HEK293T (cell line): ENCODE measurements around the gene ADAM22.

Source experiments
- BHLHE40 ChIP-seq: fragments of 450-650 bp; IDR thresholded peaks from 2 replicates; pipeline ENCODE4 v1.6.1; 2016; ENCODE audit warnings: mild to moderate bottlenecking, moderate library complexity, borderline replicate concordance
- LEF1 ChIP-seq: fragments of 450-650 bp; IDR thresholded peaks from 2 replicates; pipeline ENCODE4 v1.6.1; 2017; ENCODE audit warnings: mild to moderate bottlenecking, borderline replicate concordance
- SP1 ChIP-seq: fragments of 450-650 bp; IDR thresholded peaks from 2 replicates; pipeline ENCODE4 v1.6.1; 2017
- TF ChIP-seq, protein P1 (sequence below): fragments of 450-650 bp; IDR thresholded peaks from 2 replicates; pipeline ENCODE4 v1.6.1; 2016

DNA sequence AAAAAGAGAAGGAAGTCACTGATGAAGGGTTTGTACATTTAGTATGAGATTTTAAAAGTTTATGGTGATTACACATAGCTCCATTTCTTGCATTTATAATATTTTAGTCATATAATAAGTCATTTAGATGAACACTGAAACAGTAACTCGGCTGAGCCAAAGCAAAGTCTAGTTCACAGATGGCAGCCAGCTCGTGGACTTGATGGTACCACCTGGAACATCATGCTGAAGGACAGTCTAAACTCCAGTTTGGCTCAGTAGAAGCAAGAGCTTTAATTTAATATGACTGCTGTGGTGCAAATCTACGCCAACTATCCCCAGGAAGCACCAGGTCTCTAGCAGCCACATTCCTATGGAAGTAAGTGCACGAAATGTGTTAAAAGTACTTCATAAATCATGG, 269.4 kb downstream of the ADAM22 start:
- TF ChIP-seq BHLHE40, result no peak
- TF ChIP-seq LEF1, result no peak
- no peak for TF ChIP-seq SP1
- TF ChIP-seq, protein P1, sequence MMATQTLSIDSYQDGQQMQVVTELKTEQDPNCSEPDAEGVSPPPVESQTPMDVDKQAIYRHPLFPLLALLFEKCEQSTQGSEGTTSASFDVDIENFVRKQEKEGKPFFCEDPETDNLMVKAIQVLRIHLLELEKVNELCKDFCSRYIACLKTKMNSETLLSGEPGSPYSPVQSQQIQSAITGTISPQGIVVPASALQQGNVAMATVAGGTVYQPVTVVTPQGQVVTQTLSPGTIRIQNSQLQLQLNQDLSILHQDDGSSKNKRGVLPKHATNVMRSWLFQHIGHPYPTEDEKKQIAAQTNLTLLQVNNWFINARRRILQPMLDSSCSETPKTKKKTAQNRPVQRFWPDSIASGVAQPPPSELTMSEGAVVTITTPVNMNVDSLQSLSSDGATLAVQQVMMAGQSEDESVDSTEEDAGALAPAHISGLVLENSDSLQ, result no peak
